Activated CD4-positive, CD25-positive, alpha-beta regulatory T cell treated with anti-CD3 and anti-CD28 coated beads, Interleukin-2, amount 50 U/mL, for 72 hours (primary cell): ENCODE results near the gene SUSD1.
"Not testable (repeated sequence)": the region's sequence is repeated elsewhere in the genome, so short reads cannot be mapped to it uniquely, and the experiment has no call there.

Experiments
- DNase-seq: peaks from one replicate; pipeline ENCODE4 v3.0.0; 2021

Gene SUSD1

DNA sequence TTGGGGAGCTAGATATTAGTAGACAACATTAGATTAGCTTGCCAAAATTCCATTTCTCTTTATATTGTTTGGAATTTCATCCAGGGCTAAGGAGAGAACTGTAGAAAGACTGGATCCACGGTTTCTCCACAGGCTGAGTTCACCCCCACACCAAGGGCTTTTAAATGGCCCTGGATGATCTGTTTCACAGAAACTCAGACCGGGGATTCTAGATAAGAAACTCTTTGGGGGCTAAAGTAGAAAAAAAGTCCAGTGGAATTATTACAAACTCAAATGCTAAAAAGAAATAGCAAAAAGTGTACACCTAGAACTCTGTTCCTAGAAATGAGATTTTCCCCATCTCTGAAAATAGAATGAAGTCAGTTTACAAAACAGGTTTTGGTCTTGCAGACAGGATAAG, 80.9 kb downstream of the SUSD1 start:
- DNase-seq = no peak

DNA sequence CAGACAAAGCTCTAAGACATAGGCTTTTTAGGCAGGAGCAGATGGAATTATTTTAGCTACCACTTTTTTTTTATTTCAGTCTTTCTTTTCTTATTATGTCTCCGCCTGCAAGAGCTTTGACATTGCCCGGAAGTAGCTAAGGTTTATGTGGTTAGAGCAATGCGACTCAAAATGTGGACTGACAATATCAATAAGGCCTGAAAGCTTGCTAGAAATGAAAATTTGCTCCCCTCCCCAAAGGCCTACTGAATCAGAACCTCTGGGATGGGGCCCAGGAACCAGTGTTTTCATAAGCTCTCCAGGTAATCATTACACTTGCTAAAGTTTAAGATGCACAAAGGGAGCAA, 81.3 kb downstream of the SUSD1 start:
- DNase-seq = no peak

DNA sequence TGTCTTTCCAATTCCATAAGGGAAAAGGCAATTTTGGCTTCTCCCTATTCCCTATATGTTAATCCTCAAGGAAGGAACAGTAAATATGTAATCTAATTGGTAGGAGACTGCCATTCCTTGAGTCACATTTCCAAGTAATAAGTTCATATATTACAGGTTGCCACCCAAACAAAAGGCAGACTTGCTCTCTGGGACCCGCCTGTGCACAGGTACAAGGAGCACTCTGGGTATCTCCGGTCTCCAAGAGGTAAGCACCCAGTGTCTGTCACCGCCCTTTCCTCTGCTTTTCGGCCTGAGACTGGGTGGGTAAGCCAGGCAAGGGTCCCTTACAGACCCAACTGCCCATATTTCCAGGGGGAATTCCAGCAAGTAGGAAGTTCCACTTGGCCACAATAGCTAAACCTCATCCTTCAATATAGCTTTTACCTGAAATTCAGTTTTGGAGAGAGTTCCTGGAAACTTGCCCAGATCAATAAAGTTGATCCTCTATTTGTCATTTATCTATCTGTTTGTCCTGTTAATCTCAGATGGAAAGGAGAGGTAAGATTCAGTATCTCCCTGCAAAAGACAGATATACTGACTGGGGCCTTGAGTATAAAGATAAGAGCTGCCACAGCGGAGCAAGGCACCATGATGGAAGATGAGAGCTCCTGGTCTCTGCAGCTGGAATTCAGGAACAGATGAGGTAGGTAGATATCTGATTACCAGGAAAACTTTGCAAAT, 81.8 kb downstream of the SUSD1 start:
- no peak for DNase-seq

DNA sequence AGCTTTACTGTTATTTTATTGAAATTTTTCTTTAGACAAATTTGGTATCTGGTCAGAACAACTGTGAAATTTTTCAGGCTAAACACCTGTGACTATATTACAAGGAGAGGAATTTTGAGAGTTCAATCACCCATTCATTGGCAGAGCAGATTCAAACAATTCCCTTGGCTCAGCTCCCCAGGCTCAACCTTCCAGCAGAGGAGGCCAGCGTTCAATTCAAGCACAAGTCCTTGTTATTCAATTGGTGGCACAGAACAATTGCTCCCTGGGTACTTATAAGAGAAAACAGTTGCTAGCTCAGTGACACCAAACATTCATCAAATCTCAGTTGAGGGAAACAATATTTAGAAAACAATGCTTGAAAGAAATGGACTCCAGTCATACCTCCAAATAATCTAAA, 83.3 kb downstream of the SUSD1 start:
- DNase-seq = no peak

DNA sequence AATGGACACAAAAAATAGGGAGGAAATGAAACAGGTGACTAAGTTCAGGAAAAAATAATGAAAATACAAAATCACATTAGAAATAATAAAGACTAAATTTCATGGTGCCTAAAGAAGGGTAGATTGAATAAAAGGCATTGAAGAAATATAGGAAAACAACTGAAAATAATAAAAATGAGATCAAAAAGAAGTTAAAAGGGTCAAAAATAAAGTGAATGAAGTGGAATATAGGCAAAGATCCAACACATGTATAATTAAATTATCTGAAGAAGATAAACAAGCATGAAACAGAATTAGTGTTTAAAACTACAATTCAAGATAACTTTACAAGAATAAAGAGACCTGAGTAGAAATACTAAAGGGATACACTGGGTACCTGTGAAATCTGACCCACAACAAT, 87.6 kb downstream of the SUSD1 start:
- DNase-seq = no peak

DNA sequence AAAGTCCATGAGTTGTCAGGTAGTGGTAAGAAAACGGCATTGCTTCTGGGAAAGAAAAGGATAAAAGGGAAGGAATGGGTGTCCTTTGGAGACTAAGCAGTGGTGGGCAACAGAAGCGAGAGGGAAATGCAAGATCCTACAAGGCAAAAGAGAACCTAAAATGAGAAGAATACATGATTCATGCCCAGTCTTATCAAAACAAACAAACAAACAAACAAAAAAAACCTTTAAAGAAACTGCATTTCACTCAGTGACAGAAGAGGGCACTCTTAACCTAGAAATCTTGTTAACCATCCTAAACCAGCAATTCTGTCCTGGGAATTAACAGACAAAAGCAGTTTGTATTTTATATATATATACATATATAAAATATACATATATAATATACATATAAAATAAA, 88.5 kb downstream of the SUSD1 start:
- no peak for DNase-seq

DNA sequence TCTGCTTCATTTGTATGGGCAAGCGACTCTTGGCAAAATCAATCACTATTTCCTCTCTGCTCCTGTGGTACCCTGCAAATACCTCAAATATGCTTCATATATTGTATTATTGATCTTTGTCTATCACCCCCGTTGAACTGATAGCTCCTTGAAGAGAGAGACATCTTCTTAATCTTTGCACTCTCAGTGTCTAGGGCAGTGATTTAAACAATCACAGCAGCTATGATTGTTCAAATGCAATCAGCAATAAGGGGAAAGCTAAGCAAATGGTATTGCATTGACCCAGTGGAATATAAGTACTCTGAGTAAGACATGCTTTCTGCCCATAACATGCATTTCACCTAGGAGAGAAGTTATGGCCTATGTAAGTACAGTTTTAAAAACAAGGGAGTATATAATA, 90.2 kb downstream of the SUSD1 start:
- DNase-seq = no peak

DNA sequence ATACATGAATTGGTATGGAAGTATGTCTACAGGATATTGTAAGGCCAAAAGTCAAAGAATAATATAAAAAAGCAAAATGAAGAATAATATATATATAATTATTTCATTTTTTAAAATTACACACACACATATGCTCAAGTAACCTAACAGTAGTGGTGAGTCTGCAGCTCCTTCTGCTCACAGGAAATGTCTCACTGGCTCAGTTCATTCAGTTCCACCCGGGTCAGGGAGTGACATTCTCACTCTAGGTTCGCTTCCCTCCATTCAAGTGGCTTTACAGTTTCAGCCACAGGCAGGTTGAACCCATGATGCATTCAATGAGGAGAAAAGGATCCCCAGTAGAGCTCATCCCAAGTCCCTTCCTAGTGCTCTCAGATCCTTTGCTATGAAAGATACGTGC, 90.8 kb downstream of the SUSD1 start:
- DNase-seq = no peak

DNA sequence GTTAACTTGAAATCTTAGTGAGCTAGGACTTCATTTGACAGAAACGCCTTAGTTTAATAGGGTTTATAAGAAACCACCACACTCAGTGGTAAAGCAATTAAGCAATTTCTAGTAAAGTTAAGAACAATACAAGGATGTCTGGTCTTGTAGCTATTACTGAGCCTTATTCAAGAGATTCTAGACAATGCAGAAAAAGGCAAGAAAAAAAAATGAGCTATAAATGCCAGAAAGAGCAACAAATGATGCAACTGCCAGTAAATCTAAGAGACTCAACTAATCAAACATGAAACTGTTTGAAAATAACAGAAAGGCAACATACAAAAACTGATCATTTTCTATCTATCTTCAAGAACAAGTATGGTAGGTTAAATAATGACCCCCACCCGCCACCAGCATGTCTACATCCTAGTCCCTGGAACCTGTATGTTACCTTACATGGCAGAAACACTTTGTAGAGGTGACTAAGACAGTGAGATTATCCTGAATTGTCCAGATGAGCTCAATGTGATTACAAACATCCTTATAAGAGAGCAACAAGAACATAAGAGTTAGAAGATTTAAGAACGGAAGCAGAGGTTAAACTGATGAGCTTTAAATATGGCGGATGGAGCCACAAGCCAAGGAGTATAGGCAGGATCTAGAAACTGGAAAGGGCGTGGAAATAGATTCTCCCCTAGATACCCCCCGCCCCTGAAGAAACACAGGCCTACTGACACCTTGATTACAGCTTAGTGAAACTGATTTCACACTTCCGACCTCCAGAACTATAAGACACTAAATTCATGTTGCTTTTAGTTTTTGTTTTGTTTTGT, 93.0 kb downstream of the SUSD1 start:
- DNase-seq = no peak

DNA sequence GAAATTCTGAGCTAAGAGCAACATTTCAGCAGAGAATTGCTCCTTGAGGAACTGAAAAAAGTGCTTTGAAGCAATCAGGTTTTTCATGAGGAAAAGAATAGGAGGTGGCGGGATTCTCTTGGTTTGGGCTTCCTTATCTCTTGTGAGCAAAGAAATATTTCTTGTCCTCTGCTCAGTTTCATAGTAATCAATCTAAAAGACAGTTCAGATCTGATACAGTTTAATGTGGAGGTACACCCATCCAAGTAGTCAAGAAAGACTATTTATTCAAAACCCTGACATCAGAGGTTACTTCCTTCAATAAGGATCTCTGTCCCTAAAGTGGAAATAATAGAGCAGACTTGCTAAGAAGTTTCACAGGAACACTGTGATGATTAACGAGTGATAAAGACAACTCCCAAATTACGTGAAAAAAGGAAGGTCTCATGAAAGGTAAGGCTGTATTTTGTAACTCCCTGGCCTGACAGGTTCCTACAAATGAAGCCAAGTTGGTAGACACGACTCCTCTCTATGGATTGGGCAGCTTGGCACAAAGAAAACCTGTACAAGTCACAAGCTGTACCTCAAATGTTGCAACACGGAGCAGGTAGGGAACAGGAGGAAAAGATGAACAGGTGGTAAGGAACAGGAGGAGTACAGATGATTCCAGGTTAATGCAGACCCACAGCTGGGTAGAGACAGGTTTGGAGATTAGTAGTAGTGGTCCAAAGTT, 94.1 kb downstream of the SUSD1 start:
- DNase-seq = no peak

DNA sequence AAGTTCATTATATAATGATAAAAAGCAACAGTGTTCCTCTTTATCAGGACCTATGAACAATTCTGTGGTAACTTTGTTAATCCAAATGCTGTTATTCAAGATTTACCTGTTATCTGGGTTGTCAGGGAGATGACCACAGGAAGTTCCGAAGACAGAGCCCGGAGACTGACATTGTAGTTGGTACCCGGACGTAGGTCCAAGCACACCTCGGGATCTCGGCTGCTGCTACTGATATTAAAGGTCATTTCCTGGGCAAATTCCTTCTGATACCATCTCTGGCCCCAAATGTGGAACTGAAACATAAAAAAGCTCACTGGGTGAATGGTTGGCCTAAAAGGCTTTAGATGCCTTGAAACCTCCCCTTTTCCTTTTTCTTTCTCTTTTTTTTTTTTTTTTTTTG, 96.7 kb downstream of the SUSD1 start:
- DNase-seq = no peak

DNA sequence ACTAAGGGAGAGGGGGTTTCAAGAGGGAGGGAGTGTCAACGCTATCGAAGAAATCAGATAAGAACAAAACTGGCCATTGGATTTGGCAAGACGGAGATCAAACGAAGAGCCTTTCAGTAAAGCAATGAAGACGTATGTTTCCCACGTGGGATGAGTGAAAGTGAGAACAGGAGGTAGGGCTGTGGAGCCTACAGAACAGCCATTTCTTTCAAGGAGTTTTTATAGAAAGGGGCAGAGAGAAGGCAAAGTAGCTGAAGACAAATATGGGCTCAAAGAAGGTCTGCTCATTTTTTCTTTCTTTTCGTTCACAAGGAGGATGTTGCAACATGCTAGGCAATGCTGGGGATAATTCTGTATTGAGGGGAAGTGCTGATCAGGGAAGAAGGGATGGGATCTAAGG, 98.3 kb downstream of the SUSD1 start:
- DNase-seq = no peak

DNA sequence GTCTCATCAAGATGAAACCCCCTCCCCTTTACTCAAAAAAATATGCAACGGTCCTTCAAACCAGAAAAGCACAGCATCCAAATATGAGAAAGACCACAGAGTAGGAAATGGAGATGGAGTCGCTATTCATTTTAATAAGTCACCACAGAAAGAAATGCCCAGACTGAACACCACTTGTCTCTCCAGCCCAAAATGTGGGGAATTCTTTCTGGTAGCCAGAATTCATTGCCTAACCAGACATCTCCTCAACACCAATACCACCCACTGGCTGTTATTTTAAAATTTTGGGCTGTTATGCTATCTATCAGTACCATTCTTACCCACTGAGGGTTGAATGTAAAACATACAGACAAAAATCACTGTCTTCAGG, 100.1 kb downstream of the SUSD1 start:
- no peak for DNase-seq

DNA sequence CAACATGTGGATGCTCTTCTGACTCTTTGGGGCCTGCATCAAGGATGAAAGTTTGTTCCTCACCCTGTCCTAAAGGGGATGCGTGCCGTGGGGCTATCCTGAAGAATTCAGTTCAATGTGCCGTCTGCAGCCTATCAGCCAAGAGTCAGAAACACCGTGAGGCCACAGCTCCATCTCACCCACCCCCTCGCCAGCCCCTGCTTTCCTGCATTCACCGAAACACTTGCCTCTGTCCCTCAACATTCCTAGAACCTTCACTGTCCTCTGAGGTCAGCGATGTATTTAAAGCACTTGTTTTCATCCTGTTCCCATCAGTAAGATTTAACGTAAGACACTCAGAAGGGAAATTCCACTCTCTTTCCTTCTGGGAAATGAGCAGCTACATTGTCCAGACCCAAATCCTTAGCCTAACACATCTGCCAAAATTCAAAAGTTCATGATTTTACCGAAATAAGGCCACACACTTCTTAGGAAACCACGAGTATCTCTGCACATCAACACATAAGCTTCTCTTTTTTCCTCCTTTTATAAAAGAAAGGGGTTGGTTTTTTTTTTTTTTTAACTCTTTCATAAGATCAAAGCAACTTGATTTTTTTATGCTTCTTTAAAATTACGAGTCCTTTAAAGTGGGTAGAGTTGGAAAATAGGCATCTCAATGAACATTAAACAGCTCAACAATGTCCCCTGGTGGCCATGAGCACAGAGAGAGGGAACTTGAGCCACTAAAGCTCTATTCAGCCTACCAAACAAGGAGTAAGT, 100.7 kb downstream of the SUSD1 start:
- peak; percentile 54 for DNase-seq

DNA sequence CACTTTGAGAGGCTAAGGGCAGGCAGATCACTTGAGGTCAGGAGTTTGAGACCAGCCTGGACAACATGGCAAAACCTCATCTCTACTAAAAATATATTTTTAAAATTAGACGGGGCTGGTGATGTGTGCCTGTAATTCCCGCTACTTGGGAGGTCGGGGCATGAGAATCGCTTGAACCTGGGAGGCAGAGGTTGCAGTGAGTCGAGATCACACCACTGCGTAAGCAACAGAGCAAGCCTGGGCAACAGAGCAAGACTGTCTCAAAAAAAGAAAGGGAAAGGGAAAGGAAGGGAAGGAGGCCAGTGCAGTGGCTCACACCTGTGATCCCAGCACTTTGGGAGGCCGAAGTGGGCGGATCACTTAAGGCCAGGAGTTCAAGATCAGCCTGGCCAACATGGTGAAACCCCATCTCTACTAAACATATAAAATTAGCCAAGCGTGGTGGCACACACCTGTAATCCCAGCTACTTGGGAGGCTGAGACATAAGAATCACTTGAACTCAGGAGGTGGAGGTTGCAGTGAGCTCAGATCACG, 101.4 kb downstream of the SUSD1 start:
- DNase-seq = not testable (repeated sequence)

DNA sequence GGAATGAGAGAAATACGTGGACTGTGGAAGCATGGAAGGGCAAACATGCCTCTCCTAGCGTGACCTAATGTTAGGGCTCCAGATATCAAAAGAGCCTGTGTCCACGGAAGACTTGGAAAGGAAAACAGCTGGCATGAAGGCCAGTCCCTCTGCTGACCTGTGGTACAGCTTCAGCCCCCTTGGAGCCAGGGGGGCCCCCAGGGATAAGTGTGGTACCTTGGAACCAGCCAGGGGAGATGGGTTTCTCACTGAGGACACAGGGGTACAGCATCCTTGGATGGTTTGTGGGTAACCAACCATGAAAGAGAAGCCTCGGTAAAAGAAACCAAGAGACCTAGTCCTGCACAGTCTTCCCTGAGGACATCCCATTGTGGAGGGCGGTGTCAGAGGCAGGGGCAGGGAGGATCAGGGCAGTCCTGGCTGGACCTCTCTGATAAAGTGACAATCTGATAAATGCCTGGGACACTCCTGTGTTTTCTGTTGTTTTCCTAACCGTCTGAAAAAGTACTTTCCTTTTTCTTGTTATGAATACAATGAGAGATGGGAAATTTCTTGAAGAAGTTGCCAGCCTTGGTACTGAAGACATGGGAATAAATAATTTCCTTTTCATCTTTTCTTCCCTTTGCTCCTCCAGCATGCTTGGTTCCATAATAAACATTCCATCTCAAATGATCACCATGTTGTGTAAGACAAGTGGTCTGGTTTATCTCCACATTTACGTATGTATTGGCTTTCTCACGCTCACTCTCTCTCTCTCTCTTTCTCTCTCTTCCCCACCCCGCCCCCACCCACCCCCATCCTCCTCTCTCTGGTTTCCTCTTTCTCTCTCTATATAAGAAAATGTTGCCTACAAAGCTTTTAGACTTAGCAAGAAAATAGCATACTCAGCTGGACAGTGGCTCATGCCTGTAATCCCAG, 102.1 kb downstream of the SUSD1 start:
- no peak for DNase-seq

DNA sequence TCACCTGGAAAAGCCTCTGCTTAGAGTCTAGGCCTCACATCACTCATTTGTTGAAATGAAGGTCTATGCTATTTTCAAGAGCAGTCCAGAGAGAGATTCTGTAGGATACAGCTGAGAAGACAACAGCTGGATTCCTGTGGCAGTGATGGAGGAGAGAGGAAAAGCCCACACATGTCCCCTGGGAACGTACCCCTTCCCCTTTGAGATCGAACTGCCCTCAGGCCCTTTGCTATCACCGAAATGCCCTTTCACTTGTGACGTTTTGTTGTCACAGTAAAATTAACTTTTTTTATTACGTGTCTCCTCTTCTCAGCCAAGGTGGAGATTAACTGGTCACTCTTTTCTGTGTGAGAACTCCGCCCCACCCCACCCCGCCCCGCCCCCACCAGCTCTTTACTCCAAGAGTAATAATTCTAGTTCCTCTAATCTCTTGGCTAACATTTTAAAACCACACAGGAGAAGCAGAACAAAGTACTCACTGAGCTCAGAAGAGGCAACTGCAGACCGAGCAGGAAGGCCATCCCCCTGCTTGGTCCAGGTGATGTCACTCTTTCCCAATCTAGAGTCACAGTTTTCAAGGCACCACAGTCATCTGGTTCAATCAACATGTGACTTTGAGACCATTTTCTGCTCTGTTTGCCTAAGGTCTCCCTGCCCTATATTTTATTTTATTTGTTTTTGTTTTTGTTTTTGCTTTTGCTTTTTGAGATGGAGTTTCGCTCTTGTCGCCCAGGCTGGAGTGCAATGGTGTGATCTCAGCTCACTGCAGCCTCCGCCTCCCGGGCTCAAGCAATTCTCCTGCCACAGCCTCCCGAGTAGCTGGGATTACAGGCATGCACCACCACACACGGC, 105.6 kb downstream of the SUSD1 start:
- no peak for DNase-seq

DNA sequence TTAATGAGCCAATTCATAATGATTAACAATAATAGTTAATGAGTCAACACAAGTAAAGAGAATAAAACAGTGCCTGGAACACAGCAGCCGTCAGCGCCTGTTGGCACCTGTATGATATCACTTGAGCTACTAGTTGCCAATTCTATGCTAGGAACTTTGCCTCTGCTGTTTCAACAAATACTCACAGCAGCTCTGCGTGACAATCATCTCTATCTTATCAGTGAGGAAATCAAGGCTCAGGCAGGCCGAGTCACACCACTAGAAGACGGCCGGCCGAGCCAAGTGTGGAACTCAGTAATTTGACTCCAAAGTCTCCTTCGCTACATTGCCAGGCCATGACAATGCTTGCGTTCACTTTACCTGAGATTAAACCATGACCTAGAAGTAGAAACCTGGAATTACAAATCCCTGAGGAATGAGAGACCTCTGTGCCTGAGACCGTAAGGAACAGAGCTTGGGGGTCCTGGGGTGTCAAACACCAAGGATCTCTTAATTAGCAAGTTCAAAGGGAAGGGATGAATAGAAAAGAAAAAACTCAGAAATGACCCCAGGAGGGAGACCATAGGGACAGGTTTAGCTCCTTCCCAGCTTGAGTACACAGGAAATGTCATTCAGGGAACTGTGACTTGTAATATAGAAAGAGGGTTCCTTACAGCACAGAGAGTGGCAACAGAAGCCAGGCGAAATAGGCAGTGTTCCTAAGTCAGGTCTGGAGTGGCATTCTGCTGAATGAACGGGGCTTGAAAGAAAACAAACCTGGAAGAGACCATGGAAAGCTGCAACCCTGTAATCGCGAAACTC, 109.1 kb downstream of the SUSD1 start:
- DNase-seq = no peak

DNA sequence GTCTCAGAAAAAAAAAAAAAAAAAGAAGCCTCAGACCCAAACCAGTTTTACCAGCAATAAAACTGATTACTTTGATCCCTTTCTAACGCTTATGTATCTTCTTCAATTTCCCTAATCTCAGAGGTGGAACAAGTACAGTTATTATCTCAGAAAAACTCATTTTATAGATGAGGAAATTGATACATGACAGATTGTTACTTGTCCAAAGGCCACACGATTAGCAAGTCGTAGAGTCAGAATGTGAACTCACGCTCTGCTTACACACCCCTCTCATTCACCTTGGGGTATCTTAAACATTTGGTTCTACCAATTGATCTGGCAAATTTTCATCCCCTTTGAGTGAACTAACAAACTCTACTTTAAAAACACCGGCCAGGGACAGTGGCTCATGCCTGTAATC, 110.2 kb downstream of the SUSD1 start:
- no peak for DNase-seq

DNA sequence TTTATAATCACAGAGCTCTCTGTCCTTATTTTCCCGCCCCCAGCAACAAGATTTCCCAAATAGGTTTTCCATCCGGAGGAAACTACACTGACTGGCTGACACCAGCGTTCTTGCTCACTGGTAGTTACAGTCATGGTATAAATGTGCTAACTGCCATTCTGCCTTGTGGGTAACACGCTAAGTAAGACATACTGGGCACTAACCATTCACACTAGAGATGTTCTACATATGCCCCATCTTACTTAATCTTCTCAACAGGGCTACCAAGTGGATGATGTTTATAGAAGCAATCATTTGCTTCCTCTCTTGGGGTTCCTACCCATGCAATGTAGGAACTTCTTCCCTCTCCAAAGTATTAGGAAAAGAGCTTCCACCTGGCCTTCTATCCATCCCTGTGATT, 111.5 kb downstream of the SUSD1 start:
- no peak for DNase-seq
